GM18499 (cell line): Measurements from ENCODE around the gene LSP1.

Experiments
- ATAC-seq: cut with Tn5 transposase; IDR thresholded peaks from one replicate; pipeline ENCODE4 v1.9.1; 2021; ENCODE audit warnings: moderate number of reproducible peaks; ENCODE audit not compliant: insufficient read depth, unreplicated experiment

The LSP1 gene

DNA sequence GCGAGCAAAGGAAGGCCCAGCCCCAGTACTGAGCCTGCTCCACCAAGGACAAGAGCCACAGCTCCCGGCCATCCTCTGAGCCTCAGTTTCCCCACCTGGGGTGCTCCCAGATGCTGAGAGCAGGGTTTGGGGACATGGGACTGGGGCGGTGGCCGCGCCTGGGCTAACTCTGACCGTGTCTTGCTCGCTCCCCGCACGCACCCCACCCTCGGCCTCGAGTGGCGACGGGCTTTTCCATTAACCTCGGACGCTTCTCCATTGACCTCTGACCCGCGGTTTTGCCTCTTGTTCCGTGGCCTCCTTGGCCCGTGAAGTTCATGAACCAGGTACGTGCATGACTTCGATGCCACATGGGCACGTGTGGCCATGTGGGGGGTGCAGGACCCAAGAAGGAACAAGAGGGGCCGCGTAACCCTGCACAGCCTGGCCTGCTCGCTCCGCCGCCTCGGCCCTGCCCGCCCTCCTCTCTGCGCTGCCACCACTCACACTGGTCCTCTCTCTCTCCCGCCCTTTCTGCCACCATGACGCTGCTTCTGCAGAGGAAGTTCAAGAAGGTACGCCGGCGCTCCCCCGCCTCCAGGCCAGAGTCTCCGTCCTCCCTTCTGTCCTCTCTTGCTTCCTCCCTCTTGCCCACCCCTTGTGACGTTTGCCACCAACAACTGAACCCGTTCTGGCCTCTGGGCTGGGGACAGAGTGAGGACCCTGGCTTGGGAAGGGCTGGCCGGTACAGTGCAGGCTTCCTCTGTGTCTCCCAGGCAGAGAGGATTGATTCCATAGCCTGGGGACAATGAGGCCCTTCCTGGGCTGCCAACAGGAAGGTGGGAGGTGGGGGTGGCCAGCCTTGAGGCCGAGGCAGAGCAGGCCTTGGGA lies 73.5 kb downstream of the LSP1 start:
- no peak for ATAC-seq

DNA sequence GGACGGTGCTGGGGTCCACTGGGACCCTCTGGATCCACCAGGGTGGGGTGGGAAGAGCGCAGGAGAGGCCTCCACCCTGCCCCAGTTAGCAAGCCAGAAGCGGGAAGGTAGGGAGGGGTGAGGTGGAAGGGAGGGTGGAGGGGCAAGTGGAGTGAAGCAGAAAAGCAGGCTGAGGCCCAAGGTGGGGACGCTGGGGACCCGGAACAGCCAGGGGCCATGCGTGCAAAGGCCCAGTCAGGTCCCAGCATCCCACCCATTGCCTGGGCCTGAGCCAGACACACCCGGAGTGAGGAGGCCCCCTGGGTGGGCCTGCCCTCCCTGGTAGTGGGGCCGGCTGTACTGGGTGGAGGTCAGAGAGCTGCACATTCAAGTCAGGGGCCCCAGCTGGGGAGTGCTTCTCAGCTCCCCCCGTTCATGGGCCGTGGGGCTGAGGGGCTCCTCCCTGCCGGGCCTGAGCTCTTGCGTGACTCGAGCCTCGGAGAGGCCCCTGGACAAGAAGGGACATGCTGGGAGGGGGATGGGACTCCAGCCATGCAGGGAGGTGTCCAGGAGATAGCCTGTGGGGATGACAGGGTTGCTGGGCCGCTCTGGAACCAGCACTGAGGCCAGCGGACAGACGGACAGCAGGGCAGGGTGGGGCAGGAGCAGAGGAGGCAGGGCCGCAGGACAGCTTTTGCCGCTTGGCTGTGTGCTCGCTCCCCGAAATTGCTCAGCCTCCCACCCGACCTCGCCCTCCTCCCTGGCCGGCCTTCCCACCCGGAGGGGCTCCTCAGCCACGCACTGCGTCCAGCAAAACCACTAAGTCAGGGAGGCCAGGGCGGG lies 74.4 kb downstream of the LSP1 start:
- no peak for ATAC-seq

DNA sequence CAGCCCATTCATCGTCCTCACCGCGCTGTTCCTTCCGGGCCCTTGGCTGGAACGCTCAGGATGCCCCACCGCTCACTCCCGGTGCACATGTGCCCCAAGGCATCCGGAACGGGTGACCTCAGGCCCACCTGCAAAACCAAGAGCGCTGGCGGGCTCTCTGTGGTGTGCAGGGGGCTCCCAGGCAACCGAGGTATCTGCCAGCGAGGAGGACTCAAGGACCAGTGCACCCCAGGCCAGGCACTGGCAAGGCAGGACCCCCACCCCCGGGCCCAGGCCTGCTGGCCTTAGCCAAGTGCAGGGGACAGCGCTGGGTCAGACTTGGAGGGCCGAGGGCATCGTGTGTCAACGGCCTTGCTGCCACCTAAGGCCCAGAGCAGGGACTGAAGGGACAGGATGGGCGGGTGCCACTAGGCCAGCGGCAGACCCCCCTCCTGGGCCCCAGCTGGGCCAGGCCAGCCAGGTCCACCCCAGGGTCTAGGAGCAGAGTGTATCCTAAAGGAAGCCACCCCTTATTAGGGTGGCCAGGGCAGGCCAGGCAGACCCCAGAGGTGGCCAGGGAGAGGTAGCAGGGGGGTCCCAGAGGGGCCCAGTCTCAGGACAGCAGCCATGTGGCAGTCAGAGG lies 75.1 kb downstream of the LSP1 start:
- no peak for ATAC-seq

DNA sequence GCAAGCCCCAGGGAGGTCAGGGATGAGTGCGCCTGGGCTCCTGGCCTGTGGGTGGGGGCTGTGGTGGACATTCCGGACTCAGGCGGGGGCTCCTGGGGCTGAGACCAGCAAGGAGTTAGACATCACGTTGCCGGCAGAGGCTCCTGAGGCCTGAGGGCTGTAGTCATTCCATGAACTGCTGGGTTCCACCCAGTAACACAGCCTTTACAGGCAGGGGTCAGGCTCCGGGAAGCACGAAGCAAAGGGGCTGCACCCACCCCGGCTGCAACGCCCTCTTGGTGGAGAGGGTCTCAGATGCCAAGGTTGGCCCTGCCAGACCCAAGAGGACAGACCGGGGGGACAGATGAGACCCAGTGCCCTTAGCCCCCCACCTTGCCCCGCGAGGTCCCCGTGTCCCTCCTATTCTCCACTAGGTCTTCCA lies 75.6 kb downstream of the LSP1 start:
- ATAC-seq, result no peak

- ATAC-seq, result no peak
These were observed 76.1 kb downstream of the LSP1 start for GRCh38 chr11:1928891-1929541.

- no peak for ATAC-seq
These were observed 77.0 kb downstream of the LSP1 start for GRCh38 chr11:1929621-1930461.

DNA sequence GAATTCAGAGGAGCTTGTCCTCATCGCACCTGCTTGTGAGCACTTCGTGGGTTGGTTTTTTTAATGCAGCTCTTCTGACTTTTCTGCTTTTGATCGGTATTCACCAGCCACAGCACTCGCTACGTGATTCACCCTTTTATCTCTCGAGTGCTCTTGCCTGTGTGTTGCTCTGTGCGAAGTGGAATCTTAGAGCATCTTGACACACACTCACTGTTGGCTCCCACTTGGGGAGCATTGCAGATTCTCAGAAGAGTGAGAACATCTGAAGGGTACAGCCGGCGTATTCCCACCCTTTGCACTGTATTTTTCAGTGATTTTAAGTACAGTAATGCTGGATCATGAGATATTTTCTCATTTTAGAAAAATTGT lies 77.6 kb downstream of the LSP1 start:
- ATAC-seq, result no peak

GRCh38 chr11:1931341-1932104 lies 78.6 kb downstream of the LSP1 start:
- no peak for ATAC-seq

GRCh38 chr11:1932105-1932480 lies 79.2 kb downstream of the LSP1 start:
- ATAC-seq, result no peak

- no peak for ATAC-seq
These were observed 79.8 kb downstream of the LSP1 start for GRCh38 chr11:1932681-1933080.

- no peak for ATAC-seq
These were observed 80.8 kb downstream of the LSP1 start for GRCh38 chr11:1933416-1934334.

DNA sequence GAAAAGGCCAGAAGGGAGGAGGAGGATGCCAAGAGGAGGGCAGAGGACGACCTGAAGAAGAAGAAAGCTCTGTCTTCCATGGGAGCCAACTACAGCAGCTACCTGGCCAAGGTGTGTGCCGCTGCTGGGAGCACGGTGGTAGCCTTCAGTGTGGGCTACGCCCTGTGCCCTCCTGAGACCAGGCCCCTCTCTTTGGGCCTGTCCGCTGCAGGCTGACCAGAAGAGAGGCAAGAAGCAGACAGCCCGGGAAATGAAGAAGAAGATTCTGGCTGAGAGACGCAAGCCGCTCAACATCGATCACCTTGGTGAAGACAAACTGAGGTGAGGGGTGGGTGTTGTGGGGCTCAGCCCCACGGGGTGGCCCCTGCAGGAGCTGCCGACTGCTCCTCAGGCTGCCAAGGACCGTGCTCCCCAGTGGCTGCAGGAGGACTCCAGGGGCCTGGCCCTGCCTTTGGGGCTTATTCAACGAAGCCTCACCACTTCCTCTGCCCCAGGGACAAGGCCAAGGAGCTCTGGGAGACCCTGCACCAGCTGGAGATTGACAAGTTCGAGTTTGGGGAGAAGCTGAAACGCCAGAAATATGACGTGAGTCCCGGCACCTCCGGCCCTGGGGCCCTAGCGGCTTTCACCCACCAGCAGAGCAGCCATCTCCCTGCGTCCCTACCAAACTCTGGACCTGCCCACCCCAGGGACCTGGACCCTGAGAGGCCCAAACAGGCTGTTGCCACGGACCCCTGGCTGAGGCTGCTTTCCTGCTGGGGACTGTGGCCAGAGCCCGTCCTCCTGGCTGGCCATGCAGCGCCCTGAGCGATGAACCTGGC lies 81.7 kb downstream of the LSP1 start:
- ATAC-seq, result no peak

DNA sequence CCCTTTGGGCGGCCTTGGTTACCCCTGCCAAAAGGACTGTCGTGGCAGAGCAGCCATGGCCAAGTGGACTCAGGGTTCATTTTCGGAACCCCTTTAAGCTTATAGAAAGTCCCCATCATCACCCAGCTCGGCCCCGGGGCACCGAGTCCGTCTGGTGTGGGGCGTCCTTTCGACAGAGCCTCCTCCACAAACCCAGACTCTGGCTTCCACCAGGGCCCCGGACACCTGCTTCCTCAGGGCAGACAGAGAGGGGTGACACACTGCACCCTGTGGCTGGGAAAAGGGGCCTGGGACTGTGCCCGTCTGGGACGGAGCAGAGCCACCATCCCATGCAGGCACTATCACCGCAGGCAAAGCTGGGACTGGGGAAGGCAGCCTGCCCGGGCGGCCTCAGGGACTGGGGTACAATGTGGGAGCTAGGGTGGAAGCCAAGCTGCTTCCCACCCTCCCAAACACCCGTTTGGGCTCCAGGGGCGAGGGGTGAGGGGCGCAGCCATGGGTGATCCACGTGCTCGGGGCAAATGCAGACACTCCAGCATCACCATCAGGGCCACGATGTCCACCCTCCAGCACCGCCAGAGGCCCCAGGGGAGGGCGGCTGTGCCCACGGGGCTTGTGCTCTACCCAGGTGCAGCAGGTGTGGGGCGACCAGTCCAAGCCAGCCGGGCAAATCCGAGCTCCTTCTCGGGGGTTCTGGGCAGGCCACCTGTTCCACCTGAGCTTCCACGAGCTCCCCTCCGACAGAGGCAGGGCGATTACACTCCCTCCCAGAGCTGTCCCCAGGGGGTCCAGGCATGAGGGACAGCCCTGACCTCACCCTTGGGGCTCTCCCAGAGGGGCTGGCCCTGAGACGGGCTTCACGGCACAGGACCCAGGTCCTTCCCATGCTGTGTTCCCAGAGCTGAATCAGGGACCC lies 82.5 kb downstream of the LSP1 start:
- ATAC-seq, result no peak

DNA sequence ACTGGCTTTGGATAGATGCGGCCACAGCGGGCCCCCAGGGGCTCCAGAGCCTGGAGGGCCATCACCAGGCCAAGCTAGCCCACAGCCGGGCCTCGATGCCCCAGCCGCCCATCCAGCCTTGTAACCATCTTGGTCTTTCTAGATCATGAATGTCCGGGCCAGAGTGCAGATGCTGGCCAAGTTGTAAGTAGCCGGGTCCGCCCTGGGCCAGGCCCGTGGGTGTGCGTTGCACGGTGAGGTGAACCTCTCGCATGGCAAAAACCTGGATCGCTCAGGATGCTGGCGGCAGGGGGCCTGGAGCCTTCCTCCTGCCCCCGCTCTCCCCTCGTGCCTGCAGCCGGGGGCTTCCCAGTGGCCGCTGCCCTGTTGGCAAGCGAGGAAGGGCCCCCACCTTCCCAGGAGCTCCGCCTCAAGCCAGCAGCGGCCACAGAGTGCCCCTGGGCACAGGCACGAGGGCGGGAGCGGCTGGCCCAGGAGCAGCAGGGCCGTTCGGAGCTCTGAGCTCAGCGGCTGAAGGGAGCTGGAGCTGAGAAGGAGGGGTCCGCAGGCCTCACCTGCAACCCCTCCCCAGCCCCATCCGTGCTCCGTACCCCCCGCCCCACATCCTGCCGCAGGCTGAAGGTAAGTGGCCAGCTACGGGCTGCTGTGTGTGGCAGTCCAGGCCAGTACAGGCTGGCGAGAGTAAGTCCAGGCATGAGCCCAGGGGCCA lies 83.3 kb downstream of the LSP1 start:
- no peak for ATAC-seq

- no peak for ATAC-seq
These were observed 84.1 kb downstream of the LSP1 start for GRCh38 chr11:1936781-1937615.
